GM21360 (cell line): Measurements from ENCODE around the gene BROX.
"Not testable (repeated sequence)": the region's sequence is repeated elsewhere in the genome, so short reads cannot be mapped to it uniquely, and the experiment has no call there.

Experiments used
- ATAC-seq: cut with Tn5 transposase; IDR thresholded peaks from one replicate; pipeline ENCODE4 v1.9.1; 2021; ENCODE audit warnings: mild to moderate bottlenecking, moderate library complexity; ENCODE audit not compliant: unreplicated experiment

BROX gene, protein sequence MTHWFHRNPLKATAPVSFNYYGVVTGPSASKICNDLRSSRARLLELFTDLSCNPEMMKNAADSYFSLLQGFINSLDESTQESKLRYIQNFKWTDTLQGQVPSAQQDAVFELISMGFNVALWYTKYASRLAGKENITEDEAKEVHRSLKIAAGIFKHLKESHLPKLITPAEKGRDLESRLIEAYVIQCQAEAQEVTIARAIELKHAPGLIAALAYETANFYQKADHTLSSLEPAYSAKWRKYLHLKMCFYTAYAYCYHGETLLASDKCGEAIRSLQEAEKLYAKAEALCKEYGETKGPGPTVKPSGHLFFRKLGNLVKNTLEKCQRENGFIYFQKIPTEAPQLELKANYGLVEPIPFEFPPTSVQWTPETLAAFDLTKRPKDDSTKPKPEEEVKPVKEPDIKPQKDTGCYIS

DNA sequence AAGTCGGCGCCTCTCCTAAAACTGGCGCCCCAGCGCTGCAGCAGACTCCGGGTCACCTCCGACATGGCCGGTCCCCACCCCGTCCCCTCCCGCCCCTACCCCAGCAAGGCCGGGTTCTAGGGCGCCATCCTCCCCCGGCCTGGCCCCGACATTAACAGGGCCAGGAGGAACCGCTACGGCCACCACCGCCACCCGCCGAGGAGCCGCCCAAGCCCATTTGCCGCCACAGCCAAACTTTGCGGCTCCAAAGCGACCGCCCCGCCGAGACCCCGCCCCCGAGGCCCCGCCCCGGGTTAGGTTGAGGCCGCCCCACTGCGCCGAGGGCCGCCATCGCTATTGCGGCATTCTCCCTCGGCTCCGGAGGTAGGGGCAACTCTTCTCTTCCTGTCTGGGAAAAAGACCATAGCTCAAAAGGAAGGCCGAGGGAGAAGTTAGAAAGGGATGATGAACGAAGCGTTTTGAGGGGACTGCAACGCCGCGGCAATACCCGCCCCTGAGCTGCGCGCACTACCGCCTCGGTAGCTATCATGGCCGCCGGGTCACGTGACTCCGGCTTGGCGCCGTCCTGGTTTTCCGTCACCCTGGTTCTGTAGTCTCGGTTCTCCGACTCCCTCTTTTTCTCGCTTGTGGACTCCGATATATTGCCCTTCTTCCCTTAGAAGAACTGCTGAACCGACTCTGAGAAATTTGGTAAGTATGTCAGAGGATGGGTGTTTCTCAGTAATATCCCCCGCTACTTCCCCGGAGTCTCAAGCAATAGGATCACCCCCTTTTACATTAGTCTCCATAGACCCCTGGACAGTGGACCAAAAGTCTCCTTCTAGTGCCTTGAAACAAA, at the start of gene BROX, which contains the start of gene AIDA:
TSS of gene BROX (plus strand) at position 312 of the 838 bp plus-strand sequence. CDS start 3,136 bp downstream, outside the sequence.
TSS of gene AIDA (minus strand) at position 239 of the 838 bp plus-strand sequence. CDS start at position 65, 174 bp downstream.
- peak; percentile 76 for ATAC-seq

DNA sequence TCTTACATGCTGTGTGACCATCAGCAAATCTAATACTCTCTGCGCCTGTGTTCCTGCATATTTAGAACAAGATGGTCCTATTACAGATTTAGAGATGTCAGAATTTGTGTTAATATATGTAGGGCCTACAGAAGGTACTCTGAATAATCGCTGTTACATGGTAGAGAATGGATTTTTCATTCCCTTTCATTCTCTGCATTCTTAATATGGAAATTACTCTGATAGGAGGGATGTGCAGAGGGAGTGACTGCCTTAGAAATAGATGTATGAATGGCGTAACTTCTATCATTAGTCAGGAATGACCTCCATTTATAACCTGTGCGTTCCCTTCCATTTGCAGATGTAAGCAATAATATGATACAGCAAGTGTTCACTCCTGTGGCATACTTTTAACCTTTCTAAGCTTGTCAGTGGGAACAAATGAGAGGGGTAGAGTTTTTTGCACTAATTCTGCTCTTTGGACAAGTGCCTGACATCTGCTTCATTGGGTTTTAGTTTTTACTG, 48.9 kb upstream of the BROX start:
- no peak for ATAC-seq

DNA sequence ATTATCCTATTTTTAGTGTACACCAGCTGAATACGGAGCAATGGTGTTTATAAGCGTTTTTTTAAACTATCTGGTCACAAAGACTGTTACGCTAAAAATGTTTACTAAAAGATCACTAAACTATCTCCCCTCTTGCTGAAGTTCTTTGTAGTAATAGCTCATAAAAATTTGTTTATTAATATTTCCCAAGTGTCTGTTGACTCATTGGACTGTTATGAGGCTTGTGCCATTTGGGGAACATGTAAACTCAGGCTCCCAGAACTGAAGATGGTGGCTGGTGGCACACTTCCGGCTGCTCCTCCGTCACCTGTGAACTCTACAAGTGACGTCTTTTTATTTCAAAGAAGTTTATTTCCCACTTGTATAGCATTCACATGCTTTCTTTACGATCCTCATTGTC, 46.4 kb upstream of the BROX start:
- no peak for ATAC-seq

DNA sequence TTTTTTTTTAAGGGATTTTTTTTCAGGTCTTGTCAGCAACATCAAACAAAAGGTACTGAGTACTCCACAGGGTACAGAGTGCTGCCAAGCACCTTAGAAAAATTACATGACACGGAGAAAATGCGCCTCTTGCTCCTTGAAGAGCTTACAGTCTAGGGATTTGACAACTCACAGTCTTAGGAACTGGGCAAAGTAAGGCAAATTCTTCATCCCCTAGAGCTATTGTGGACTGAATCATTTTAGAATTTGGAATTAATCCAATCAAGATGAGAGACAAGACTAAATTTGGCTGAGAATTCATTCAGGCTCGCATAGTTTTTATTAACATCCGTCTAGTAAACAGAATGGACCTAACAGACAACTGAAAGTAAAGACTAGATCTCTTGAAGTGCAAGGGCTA, 44.2 kb upstream of the BROX start:
- ATAC-seq, result not testable (repeated sequence)

DNA sequence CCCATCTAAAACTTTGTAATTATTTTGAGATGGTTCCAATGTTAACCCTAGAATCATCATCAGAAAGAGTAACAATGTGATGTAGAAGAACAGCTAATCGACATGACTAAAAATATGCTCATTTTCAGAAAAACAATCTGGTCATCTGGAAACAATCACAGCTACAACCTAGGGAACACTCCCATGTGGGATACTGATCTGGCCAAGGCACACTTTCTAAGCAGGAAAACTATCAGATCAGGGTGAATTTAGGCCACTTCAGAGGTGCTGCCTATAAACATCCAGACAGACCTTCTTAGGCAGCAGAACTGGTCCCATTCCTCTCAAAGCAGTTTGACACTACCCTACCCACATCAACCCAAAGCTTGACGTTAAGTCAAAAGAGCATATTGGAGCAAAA, 43.3 kb upstream of the BROX start:
- ATAC-seq, result not testable (repeated sequence)

DNA sequence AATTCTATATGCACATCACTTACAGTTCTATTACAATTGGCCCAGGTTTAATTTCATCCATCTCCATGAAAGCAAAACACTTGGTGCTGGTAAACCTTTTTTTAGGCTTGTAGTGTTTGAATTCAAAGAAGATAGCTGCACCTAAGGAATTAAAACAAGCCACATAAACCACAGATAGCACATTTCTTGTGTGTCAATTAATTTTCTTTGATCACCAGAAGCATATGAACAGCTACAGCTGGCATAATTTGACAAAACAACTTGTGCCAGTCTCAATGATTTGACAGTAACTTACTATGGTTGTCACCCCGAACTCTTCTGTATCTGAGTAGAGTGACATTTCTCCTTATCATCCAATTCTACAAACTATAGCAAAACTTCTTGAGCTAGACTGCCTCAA, 42.3 kb upstream of the BROX start:
- no peak for ATAC-seq

DNA sequence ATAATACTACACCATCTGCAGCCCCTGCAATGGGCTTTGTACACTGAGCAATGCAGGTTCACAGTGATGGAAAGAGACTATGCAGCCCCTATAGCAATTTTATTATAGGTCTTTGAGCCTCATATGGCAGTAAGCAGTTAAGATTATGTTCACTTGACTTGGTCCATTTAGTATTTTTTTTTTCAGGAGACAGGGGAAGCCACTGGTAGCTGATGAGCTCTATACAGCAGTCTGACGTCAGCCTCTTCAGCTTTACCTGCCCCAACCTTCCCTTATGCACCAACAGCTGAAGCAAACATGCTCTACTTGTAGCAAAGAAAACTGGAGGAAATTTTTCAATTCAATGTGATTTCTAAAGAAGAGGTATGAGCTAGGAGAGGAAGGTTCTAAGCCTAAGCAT, 32.3 kb upstream of the BROX start:
- no peak for ATAC-seq

DNA sequence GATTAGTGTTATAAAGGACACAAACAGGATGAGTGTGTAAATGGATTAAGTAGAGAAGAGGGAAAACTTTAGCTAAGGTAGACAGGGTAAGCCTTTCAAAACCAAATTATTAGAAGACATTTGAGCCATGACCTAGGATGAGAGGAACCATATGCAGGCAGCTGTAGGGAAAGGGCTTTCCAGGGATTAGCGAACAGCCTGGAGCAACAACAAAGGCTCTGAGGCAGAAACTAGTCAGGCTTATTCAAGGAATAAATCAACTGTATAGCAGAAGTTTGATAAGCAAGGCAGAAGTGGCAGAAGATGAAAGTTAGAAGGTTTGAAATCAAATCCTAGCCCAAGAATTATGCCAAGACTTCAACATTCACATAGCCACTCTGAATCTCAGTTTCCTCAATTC, 21.3 kb upstream of the BROX start:
- no peak for ATAC-seq

DNA sequence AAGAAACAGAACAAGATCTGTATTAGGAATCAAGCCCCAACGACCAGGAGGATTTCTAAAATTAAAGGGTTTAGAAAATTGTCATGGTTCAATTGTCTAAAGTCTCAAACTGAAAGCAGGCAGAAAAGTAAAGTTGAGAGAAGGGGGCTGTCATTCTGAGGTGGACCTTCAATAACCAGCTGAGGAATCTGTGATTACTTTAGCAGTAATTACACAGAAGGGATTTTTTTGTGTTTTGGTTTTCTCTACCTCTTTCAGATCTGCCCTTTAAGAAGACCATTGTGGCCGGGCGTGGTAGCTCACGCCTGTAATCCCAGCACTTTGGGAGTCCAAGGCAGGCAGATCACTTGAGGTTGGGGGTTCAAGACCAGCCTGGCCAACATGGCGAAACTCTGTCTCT, 17.4 kb upstream of the BROX start:
- no peak for ATAC-seq

DNA sequence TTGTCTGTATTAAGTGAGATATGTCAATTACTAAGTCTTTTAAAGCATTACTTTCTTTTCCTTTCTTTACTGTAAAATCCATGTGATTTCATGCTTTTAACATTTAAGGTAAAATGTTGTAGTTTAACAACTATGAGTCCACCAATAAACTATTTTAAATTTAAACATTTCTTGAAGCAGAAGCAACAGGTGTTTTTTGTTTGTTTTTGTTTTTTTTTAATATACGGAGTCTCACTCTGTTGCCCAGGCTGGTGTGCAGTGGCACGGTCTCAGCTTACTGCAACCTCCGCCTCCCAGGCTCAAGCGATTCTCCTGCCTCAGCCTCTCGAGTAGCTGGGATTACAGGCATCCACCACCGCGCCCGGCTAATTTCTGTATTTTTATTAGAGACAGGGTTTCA, 15.6 kb upstream of the BROX start:
- no peak for ATAC-seq

DNA sequence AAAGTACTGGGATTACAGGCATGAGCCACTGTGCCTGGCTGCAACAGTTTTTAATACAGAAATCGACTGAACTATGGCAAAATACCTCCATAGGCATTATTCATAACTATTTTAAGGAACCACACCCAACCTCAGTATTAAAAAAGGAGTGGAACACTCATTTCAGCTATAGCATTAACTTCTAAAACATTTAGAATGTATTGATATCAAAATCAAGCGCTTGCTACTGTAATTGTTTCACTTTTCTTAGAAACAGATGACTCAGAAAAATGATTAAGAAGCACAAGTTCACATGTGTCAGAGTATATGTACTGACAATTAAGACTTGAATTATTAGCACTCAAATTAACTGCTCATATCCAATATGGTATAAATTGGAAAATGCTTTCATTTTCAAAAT, 15.2 kb upstream of the BROX start:
- no peak for ATAC-seq

DNA sequence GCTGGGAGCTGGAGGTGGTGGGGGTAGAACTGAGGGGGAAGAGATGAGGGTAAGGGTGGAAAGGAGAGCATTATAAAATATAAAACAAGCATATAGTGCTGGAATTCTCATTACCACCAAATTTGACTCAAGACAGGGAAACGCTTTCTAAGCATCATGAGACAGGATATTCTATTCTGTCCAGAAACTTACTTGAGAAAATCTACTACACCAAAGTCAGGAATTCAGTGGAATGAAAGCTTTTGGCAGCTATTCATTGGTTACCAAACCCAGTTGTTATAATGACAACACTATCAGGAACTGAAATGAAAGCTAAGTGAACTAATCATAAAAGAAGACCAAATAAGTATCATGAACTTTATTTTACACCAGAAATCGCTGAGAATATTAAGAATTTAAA, 14.5 kb upstream of the BROX start:
- no peak for ATAC-seq

DNA sequence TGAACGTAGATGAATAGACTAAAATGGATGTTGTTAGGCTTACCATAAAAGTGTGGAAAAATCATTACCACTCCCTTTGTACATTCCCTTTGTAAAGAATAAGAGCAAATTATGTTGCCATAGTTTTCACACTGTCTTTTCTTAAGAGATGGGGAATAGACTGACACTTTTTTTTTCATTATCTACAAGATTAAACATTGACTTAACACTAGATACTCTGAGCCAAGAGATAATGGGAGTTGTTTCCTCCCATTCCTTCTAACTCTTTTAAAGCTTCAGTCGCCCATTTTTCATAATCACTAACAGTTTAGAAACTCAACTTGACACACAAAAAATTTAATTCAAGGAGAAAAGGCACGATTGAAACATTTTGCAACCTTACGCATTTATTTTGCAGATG, 10.2 kb upstream of the BROX start:
- no peak for ATAC-seq

DNA sequence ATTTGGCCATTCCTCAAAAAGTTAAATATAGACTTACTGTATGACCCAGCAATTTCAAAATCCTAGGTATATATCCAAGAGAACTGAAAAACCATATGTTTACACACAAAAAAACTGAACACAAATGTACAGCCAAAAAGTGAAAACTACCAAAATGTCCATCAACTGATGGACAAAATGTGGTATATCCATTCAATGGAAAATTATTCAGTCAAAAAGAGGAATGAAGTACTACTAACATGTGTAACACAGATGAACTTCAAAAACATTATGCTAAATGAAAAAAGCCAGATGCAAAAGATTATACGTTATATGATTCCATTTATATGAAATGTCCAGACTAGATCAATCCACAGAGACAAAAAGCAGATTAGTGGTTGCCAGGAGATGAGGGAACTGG, 8.1 kb upstream of the BROX start:
- no peak for ATAC-seq

DNA sequence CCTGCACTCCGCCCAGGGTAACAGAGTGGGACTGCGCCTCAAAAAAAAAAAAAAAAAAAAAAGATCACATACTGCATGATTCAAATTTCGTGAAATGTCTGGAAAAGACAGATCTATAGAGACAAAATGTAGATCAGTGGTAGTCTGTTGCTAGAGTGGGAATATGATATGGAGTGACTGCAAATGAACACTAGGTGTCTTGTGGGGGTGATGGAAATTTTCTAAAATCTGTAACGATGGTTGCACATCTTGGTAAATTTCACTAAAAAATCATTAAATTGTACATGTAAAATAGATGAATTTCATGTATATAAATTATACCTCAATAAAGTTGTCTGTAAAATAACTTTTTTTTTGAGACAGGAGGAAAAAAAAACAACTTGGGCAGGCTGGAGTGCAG, 5.5 kb upstream of the BROX start:
- ATAC-seq, result no peak

DNA sequence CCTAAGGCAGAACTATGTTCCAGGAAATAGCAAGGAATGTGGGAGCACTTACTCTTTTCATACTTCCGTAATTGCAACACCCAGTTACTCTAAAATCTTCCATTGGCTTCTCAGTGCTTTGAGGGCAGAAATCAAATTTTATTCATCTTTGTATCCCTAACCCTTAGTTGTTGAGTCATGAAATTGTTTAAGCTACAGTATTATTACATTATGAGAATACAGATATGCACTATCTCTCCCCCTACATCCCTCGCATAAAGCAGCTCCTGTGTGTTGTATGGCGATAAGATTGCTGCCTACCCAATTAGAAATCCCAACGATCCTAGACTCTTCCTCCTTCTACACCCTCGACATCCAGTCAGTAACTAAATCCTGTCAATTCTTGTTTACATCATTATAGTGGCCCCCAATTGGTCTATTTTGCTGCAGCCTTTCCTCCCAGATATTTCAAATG, 2.6 kb upstream of the BROX start:
- ATAC-seq, result no peak

DNA sequence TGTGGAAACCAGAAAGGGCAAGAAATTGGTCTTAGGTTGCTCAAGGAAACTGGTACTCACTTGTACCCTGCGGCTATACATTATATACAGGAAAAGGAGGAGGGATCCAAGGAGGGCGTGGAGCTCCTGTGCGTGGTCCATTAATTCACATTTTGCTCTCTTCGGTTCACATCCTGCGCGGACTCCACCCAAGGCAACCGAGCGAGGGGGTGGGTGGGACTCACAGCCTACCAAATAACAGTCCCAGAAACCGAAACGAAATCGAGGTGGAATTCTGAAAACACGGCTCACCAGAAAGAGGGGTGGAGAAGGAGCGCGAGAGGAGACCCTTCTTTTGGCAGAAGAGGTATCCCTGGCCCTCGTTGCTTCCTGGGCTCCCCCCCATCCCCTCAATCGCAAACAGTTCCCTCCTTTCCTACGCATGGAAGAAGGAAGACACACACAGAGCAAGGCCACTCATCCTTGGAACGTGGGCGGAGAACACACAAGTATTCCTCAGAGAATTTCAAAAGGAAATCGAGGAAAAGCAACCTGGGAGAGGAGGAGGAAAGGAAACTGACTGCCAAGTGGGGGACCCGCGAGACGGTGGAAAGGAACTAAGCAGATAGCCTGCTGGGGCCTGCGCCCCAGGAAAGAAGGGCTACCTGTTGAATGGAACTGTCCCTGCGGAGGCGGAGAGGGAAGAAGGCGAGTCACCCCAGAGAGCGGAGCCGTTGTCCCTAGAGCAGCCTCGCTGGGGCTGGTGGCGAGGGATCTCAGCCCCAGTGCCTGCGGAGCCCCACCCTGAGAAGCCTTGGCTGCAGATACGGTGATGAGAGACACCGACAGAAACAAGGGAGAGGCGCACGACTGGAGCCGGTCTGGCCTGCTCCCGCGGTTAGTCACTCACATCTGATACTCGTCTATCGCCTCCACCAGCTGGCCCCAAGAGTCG, 778 bp upstream of the BROX start:
- ATAC-seq, result peak; percentile 32

DNA sequence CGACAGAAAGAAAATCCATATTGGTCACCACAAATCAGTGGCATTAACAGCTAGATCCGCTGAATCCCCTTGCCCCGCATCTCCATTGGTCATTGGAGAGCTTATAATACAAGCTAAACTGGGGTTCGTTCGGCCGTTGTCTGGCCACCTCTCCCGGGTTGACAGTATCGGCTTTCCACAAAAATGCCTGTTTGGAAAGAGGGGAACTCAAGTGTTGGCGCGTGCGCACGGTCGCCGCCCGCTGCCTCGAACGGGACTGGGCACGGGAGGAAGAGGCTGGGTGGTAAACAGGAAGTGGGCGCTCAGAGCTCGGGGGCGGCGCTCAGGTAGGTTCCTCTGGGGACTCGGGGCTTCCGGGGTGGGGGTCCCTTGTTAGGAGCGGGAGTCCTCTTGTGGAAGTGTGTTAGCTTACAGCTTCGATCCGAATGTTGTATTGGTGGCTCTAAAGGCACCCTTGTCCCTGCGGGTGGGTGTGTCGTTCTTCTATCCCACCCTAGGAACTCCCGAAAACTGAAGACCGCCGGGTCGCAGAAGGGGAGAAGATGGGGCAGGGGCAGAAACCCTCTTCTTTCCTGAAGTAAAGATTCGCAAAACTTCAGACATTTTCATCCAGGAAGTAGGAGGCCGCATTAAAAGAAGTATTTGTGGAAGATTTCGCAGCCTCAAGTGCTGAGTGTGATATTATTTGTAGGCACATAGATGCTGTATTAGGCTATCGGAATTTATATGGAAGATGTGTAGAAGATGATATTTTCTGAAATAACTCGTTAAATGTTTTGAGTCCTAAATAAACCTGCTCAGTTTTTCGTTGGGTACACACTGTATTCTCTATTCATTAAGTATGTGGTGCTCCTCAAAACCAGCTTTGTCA, 962 bp downstream of the BROX start:
- peak; percentile 61 for ATAC-seq

DNA sequence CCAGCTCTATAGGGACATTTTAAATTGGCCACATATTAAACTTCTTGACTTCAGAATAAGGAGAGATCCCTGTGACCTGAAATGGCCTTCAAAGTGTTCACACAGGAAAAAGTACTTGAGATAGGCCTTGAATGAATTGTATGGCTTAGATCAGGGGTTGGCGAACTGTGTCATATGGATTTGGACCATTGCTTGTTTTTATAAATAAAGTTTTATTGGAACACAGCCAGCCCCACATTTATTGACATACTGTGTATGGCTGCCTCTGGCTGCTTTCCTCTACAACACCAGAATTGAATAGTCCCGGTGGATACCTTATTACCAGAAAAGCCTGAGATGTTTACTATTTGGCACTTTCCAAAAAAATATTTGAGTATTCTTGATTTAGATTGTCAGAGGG, 4.0 kb downstream of the BROX start:
- ATAC-seq, result no peak

DNA sequence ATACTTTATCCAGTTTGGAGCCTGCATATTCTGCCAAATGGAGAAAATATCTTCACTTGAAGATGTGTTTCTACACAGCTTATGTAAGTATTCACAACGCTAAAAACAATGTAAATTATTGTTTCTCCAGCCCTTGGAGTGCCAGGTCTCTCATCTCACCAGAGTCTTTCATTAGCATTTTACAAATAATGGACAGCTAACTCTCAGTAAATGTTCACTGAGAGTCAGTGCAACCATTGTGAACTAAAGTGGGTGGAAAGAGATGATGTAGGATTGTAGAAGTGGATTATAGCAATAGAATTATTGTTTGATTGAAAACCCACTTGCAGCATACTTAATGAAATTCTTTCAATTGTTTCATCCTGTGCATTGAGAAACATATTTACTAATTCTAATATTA, 16.4 kb downstream of the BROX start:
- ATAC-seq, result no peak
